Stimulated activated CD4-positive, alpha-beta T cell treated with anti-CD3 and anti-CD28 coated beads, Interleukin-4, amount 100 ng/mL, for 24 hours (primary cell): Measurements from ENCODE around the gene SNX21.
"Not testable (repeated sequence)": the region's sequence is repeated elsewhere in the genome, so short reads cannot be mapped to it uniquely, and the experiment has no call there.

ENCODE experiments used
- DNase-seq: peaks from one replicate; pipeline ENCODE4 v3.0.0-alpha.2; 2020

Gene SNX21, protein sequence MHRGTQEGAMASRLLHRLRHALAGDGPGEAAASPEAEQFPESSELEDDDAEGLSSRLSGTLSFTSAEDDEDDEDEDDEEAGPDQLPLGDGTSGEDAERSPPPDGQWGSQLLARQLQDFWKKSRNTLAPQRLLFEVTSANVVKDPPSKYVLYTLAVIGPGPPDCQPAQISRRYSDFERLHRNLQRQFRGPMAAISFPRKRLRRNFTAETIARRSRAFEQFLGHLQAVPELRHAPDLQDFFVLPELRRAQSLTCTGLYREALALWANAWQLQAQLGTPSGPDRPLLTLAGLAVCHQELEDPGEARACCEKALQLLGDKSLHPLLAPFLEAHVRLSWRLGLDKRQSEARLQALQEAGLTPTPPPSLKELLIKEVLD

DNA sequence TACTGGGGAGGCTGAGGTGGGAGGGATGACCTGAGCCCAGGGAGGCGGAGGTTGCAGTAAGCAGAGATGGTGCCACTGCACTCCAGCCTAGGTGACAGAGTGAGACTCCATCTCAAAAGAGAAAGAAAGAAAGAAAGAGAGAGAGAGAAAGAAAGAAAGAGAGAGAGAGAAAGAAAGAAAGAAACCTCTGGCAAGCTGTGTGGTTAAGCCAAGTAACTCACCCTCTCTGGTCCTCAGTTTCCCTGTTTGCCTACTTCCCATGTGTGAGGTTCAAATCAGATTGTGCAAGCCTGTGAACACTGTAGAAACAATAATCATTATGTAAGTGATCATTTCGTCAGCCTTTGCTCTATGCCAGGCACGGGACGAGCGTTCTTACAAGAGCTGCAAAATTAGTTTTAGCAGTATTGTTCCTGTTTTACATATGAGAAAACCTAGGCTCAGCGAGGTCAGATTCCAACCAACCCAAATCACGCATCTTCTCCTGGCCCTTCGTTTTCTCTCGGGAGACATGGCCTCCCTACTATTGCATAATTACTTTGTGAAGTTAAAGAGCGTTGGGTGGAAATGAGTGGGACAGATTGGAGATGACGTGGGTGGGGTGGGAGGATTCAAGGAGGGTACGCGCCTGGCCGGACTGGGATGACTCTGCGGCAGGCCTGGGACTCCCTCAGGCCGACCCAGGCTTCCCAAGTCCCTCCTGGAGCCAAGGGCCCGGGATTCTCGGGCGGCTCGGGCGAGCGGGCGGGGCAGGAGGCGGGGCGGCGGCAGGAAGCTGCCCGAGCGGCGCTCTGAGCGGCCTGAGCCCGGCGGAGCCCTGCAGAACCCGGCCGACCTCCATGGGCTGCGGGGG, at the start of gene SNX21:
Gene SNX21, plus strand, starts transcription at position 770 of the 853 bp plus-strand sequence. CDS start 121 bp downstream, outside the sequence.
- peak; percentile 14 for DNase-seq

DNA sequence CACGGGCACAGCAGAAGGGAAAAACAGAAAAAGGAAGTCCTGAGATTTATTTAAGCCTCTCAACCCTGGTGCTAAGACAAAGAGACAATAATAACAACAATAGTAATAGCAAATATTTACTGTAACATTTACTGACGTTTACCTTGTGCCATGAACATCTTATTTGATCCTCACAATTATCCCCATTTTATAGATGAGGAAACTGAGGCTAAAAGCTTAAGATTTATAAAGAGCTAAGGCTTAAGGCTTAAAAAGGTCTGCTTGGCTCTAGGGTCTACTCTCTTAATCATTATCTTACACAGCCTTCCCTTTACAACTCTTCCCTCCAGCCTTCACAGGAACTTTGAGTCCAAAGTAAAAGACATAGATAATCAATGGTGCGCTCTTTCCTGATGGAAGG, 45.2 kb upstream of the SNX21 start:
- no peak for DNase-seq

DNA sequence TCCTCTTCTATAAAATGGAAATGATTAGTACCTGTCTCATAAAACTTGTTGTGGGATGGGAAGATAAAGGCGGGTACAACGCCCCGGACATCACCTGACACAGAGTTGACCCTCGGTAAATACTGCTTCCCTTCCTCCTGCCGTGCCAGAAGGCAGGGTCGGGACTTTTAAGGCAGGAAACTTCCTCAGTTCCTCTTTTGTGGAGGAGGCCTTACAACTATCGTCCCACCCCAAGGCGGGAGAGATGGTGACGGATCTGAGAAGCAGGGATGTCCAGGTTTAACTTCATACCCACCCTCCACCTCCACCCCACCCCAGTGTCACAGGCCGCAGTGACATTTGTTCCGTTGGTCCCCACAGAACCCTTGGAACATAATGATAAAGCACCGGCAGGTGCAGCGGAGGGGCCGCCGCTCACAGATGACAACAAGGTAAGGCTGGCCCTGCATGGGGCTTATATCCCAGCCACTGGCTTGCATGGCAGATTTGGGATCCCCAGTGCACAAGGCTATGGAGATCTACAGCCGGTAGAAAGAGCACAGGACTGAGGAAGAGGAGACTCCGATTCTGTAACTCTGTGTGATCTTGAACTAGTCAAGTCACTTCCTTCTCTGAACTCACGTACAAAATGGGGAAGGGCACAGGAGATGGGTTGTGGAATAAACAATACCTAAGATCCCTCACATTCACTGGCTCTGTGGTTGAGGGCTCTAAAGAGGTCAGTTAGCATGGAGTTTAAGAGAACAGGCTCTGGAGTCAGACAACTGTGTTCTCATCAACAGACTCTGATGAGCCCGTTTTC, 41.1 kb upstream of the SNX21 start:
- peak; percentile 21 for DNase-seq

DNA sequence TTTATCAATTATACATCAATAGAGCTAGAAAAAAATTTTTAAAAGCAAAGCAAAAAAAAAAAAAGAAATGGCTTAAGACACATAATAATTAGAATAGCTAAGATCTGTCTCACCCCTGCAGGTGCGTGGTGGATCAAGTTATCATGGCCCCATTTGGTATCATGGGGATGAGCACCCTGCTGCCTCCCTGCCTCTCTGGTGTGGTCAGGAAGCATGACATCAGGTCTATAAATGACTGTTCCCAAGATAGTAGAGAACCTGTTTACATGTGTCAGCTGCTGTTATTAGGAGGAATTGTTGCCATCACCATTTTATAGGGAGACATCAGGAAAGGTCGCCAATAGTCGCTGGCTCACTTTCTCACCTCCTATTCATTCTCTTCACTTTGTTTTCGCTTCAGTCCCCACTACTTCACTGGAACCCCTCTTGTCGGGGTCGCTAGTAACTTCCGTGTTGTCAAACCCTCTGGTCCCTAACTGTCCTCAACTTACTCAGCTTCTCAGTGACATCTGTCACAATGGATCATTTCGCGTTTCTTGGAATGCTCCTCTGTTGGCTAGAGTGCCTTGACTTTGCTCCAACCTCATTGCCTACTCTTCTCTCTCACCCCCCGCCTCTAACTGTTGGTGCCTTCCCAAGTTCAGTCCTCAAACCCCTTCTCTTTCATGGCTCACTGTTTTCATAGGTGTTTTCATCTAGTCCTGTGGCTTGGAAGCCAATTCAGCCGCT, 37.1 kb upstream of the SNX21 start:
- DNase-seq: no peak

DNA sequence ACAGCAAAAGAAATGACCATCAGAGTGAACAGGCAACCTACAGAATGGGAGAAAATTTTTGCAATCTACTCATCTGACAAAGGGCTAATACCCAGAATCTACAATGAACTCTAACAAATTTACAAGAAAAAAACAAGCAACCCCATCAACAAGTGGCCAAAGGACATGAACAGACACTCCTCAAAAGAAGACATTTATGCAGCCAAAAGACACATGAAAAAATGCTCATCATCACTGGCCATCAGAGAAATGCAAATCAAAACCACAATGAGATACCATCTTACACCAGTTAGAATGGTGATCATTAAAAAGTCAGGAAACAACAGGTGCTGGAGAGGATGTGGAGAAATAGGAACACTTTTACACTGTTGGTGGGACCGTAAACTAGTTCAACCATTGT, 36.1 kb upstream of the SNX21 start:
- not testable (repeated sequence) for DNase-seq

DNA sequence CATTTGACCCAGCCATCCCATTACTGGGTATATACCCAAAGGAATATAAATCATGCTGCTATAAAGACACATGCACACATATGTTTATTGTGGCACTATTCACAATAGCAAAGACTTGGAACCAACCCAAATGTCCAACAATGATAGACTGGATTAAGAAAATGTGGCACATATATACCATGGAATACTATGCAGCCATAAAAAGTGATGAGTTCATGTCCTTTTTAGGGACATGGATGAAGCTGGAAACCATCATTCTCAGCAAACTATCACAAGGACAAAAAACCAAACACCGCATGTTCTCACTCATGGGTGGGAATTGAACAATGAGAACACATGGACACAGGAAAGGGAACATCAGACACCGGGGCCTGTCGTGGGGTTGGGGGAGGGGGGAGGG, 35.6 kb upstream of the SNX21 start:
- DNase-seq: not testable (repeated sequence)

DNA sequence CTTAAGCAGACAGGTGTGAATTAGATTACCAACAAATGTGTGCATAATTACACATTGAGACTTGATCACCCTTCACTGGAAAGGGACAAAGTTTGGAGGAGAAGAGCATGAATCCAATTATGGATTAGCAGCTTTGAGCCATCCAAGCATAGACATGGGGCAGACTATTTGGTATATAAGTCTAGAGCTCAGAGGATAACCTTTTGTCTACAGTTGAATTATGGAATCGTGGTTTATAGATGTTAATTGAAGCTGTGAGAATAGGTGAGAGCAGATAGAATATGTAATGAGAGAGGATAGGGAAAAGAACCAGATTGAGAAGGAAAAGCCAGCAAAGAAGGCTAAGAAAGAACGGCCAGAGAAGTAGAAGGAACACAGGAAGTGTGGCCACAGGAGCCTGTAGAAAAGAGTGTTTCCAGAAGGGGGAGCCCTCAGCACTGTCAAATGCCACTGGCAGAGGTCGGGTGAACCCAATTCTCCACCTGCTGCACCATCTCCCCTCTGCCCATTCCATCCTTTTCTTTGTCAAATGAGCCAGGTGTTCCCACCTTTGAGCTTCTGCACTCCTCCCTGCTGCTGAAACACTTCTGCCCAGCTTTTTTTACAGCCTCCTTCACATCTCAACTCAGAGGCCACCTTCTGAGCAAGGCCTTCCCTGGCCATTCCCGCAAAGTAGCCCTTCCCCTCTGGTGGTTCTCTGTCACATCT, 34.5 kb upstream of the SNX21 start:
- peak; percentile 66 for DNase-seq

DNA sequence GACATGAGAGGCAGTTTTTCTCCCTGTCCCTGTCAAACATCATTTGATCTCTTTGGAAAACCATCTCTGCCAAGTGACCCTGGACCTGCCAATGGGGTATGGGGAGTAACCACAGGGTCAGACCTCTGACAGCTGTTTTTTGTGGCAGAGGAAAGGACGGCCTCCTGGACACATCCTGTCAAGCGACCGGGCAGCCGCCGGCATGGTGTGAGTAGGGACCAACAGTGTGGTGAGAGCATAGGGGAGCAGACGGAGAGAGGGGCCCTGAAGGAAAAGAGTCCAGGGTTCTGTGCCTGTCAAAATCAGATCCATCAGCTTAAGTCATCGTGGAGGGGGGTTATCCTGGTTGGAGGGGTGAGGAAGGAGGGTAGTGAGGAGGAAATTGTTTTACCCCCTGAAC, 31.7 kb upstream of the SNX21 start:
- no peak for DNase-seq

DNA sequence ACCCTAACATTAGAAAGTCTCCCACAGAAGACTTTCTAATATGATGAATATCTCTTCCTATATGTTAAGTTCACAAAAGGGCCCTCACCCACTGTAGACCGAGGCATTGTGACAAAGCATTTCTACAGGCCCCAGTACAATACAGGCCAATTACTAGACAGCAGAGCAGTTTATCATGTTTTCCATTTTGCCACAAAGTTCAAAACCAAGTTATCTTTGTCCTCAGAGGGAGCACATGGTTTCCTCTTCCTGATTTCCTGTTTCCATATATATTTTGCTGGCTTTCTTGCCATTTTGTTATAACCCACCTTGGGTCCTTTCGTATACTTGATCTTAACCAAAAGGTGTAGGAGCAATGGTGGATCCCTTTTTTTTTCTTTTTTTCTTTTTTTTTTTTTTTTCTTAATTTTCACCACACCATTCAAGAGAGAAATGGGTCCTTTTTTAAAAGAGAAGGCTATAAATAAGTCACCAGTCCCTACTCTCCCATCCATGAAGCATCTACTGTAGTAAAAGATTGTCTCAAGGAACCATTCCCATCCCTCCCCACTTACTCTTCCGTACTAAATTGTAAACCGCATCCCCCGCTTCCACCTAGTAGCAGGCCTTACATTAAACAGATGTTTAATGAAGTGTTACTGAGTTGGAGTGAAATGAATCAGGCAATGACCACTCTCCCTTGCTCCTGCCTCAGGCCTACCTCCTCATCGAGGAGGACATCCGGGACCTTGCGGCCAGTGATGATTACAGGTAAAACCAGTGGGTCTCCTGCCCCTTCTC, 23.2 kb upstream of the SNX21 start:
- DNase-seq: no peak

DNA sequence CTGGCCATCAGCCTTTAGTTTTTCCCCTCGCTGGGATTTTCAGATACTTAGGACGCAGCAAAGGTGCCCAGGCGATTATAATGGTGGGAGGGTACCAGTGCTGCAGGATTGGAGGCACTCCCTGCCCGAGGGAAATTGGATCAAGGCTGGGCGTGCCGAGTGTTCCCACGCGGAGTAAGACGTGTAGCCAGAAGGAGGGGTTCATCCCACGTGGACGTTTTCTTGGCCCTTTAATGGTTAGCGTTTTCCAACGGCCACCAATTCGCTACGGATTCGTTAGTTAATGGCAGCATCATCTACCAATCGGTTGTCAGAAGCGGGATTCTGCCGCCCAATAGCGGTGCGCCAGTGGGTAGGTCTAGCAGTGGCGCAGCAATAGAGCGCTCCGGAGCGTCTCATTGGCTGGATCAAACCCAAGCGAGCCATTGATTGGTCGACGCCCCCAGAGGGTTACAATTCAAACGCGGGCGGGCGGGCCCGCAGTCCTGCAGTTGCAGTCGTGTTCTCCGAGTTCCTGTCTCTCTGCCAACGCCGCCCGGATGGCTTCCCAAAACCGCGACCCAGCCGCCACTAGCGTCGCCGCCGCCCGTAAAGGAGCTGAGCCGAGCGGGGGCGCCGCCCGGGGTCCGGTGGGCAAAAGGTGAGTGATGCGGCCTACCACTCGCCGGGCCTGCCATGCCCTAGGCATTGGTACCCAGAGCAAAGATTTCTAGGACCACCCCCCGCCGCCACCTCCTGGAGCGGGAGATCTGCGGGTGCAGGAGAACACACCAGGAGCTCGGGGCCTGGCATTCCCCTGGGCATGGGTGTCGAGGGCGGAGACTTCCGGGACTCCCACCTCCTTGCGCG, 21.2 kb upstream of the SNX21 start, which contains the start of gene UBE2C:
Gene UBE2C, plus strand, starts transcription at position 488 of the 849 bp plus-strand sequence. Its CDS starts 52 bp downstream, at position 540.
- peak; percentile 95 for DNase-seq

DNA sequence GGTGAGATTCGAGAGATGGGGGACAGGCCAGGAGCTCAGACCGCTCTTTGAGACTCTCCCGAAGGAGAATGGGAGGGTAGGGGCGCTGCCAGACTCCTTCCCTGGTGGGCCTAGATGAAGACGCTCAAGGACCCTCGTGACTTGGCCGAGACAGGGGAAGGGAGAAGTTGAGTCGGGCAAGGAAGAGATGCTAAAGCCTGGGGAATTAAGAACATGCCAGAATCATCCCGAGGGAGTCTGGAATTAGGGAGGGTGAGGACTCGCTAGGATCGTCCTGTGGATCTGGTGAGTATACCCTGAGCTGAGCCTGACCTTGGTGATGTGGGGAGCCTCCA, 20.6 kb upstream of the SNX21 start:
- no peak for DNase-seq

DNA sequence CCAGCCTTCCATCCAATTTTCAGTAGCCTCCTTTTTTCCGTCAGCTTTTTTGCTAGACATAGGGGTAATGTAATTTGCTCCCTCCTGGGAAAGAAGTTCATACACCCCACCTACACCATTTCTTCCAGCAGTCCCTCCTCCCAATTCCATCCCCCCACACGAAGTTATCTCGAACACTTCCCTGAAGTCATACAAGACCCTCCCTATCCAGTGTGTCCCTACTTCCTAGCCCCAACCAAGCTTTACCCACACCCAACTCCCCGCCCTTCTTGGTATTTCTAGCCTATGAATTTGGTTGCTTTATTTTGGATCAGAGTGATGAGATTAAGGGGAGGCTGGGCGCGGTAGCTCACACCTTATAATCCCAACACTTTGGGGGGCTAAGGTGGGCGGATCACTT, 20.1 kb upstream of the SNX21 start:
- no peak for DNase-seq

DNA sequence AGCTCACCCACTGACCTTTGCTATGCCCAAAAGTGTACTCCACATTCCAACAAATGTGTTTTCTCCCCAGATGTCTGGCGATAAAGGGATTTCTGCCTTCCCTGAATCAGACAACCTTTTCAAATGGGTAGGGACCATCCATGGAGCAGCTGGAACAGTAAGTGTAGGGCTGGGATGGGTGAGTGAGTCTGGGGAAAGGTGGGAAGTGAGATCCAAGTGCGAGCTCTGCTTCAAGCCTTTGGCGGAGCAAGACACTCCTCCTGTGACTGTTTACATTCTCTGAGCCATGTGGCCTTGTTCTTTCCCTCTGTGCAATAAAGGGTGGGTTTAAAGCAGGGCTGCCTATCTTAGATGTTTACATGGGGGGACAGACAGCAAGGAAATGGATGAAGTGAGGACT, 19.3 kb upstream of the SNX21 start:
- no peak for DNase-seq

DNA sequence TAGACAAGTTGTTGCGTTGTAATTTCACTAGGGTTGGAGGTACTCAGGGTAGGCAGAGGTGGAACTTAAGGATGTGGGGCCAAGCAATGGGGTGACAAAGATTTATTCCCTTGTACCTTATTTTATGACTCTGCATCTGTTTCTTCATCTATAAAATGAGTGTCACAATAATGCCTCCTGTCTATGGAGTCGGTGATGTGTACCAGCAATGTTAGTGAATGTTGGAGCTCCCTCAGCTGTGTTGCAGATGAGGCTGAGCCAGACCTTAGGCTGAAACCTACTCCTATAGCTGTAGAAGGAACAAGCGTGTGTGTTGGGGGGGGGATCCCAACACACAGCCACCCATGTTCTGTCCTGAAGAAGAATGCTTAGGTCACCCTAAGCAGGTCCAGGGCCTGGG, 16.6 kb upstream of the SNX21 start:
- no peak for DNase-seq

DNA sequence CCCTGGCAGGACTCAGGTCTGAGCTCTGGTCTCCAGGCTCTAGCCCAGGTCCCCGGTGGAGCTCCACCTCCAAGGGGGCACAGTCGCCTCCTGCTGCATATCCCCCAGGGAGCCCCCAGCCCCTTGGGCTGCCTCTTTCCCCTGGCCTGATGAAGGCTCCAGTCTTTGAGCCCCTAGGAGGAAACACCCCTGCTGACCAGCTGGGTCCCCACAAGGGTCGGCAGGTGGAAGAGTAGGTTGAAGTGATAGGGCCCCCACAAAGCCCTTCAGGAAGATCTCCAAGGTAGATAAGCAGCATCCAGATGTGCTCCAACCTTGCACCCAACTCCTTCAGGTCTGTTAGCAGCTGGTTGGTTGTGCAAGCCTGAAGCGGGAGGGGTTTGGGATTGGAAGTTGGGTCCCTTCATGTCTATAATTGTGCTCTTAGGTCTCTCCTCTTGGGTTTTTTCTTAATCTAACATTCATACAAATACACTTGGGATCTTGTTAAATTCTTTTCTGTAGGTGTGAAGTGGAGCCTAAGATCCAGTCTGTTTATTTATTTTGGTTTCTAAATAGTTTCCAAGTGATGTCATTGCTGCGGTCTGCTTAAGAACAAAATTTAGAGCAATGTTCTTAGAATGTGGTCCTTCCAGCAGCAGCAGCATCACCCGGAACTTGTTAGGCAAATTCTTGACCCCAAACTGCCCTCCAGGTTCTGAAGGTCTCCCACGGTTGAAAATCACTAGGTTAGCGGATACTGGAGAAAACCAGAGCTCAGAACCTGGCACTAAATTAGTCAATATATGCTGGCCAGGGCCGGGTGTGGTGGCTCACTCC, 16.0 kb upstream of the SNX21 start:
- no peak for DNase-seq

DNA sequence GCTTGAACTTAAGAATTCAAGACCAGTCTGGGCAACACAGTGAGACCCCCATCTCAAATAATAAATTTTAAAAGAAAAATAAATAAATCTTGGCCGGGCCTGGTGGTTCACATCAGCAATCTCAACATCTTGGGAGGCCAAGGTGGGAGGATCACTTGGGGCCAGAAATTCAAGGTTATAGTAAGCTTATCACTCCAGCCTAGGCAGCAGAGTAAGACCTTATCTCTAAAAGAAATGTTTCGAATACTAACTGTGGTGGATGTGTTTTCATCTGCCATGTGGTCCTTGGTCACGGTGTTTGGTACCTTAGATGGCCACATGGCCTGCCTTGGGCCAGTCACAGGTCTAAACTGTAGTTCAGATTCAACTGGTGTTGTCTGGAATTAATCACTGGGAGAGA, 15.4 kb upstream of the SNX21 start:
- DNase-seq: no peak

DNA sequence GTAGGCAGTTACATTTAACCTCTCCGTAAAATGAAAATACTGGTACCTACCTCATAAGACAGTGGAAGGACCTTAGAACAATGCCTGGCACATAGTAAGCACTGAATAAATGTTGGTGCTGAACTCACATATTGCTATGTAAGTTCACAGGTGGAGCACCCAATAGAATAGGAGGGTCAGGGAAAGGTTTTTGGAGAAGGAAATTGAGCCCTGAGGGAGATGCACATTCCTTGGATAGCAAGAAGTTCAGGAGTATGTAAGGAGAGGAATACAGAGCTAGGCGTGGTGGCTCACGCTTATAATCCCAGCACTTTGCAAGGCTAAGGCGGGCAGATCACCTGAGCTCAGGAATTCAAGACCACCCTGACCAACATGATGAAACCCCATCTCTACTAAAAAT, 14.1 kb upstream of the SNX21 start:
- DNase-seq: no peak

DNA sequence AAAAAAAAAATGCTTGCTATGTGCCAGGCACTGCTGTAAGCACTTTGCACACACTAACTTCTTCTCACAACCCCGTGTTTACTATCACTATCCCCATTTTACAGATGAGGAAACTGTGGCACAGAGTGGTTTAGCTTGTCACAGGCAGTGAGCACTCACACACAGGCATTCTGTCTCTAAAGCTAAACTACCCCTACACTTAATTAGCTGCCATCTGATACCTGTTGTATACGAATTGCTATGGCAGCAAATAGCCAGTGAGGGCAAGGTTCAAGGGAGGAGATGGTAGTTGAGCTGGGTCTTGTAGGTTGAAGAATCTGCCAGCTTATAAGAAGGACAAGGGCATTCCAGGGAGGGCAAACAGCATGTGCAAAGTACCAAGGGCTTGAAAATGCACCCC, 11.7 kb upstream of the SNX21 start:
- DNase-seq: no peak

DNA sequence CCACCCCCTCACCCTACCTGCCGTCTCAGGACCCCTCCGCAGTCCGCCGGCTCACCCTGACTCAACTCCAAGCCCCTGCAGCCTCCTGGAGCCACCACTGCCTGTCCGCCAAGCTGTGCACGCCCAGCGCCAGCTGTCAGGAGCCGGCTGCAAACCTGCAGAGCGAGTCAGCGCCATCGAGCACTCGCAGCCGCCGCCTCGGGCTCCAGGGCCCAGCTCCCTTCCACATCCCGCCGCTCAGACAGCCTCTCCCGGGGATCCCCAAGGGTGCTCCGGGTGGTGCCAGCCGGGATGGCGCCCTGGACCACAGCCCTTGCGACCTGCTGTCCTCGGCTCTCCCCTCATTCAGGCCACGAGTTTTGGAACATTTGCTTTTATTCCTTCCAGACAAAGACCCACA, 10.7 kb upstream of the SNX21 start:
- DNase-seq: no peak
